MCF 10A (cell line): ENCODE results near the gene SOX5. TPM values are rescaled to one million over a fixed set of nuclear protein-coding genes. Genes with fewer than 3 reads are reported as not detected.

Experiments
- BruUV-seq: library from RNA; stranded (reverse); fragments of 400-500 nt; replicated peaks from 2 replicates; lab custom pipeline; 2021; lab: Mats Ljungman, UMichigan
- CTCF ChIA-PET: fragments of 300-600 bp; sonication (Branson Sonifier 250); formaldehyde crosslinking; extraction: SDS; loops from one replicate; lab custom pipeline; 2021; ENCODE audit warnings: antibody characterized with exemption, inconsistent platforms; lab: Yijun Ruan, JAX
- POLR2A ChIA-PET: fragments of 300-600, 350-650 bp; sonication (Branson Sonifier 250); formaldehyde crosslinking; extraction: SDS; loops from one replicate; lab custom pipeline; 2020; ENCODE audit warnings: antibody characterized with exemption, inconsistent platforms; lab: Yijun Ruan, JAX
- DNase-seq: peaks from one replicate; pipeline ENCODE4 v3.0.0-alpha.2; 2018; ENCODE audit not compliant: unreplicated experiment
- H3K27ac Mint-ChIP-seq: one replicate; pipeline ENCODE4 v1.8.0; 2022; ENCODE audit warnings: mild to moderate bottlenecking, low read depth, mixed read lengths; ENCODE audit not compliant: unreplicated experiment
- H3K27me3 Mint-ChIP-seq: one replicate; pipeline ENCODE4 v1.8.0; 2022; ENCODE audit warnings: mixed read lengths; ENCODE audit not compliant: insufficient read depth, unreplicated experiment
- H3K36me3 Mint-ChIP-seq: one replicate; pipeline ENCODE4 v1.8.0; 2022; ENCODE audit warnings: mild to moderate bottlenecking, moderate library complexity, mixed read lengths; ENCODE audit not compliant: insufficient read depth, unreplicated experiment
- H3K4me1 Mint-ChIP-seq: one replicate; pipeline ENCODE4 v1.8.0; 2022; ENCODE audit warnings: mixed read lengths; ENCODE audit not compliant: insufficient read depth, unreplicated experiment
- H3K4me3 Mint-ChIP-seq: one replicate; pipeline ENCODE4 v1.8.0; 2022; ENCODE audit warnings: mild to moderate bottlenecking, moderate library complexity, mixed read lengths; ENCODE audit not compliant: unreplicated experiment
- H3K9me3 Mint-ChIP-seq: one replicate; pipeline ENCODE4 v1.8.0; 2022; ENCODE audit warnings: mixed read lengths; ENCODE audit not compliant: unreplicated experiment
- CTCF ChIP-seq: fragments of 200-600 bp; IDR thresholded peaks from one replicate; pipeline ENCODE4 v1.8.0; 2022; ENCODE audit warnings: antibody characterized with exemption, mild to moderate bottlenecking; ENCODE audit not compliant: unreplicated experiment
- intact Hi-C: fragments of 100-400 bp; cut with micrococcal nuclease; formaldehyde crosslinking; loops from 2 replicates; pipeline ENCODE4 v1.14.1; 2022
- total RNA-seq: library from RNA; stranded (reverse); gene quantifications from 2 replicates; pipeline ENCODE4 v1.2.3, GENCODE V29; 2022

The SOX5 gene
- total RNA-seq, 1 experiment from 2014 or later: 0.91 TPM

- no peak overlapping the region for H3K27ac Mint-ChIP-seq
- H3K36me3 Mint-ChIP-seq: no peaks in the 10 kb centered on the region
- no TSS peak for BruUV-seq
- DNase-seq: no peak
- no peak for TF ChIP-seq CTCF
- H3K4me3 Mint-ChIP-seq: no peak overlapping the region
- ChIA-PET CTCF (no interaction called here), POLR2A (no interaction called here)
- H3K4me1 Mint-ChIP-seq: no peaks in the 10 kb centered on the region
- H3K9me3 Mint-ChIP-seq: no peaks in the 10 kb centered on the region
- intact Hi-C loops: no loop called here
- H3K27me3 Mint-ChIP-seq: peaks cover 8% of the 10 kb centered on the region
Observed at GRCh38 chr12:23630524-23630923, 318.9 kb downstream of the SOX5 start.

GRCh38 chr12:23628806-23629205, 320.7 kb downstream of the SOX5 start:
- TF ChIP-seq CTCF: no peak
- H3K27ac Mint-ChIP-seq: no peak overlapping the region
- CTCF ChIA-PET: interaction anchor here (0.6 to 0.7 kb wide), 2 partner anchors 211 to 312 kb away, joined by 3 read pairs; no protein-coding TSS in a partner anchor
- POLR2A ChIA-PET: interaction anchor here (0.7 kb wide), 1 partner anchor 70 kb away, joined by 3 read pairs; no protein-coding TSS in a partner anchor
- no peaks in the 10 kb centered on the region for H3K27me3 Mint-ChIP-seq
- no peak for DNase-seq
- BruUV-seq: no TSS peak
- H3K36me3 Mint-ChIP-seq: no peaks in the 10 kb centered on the region
- H3K9me3 Mint-ChIP-seq: no peaks in the 10 kb centered on the region
- H3K4me1 Mint-ChIP-seq: no peaks in the 10 kb centered on the region
- intact Hi-C loops: no loop called here
- H3K4me3 Mint-ChIP-seq: no peak overlapping the region

- Mint-ChIP-seq H3K36me3 (no peaks in the 10 kb centered on the region), H3K27me3 (no peaks in the 10 kb centered on the region), H3K9me3 (no peaks in the 10 kb centered on the region), H3K27ac (no peak overlapping the region), H3K4me3 (no peak overlapping the region), H3K4me1 (no peaks in the 10 kb centered on the region)
- BruUV-seq: no TSS peak
- no peak for DNase-seq
- intact Hi-C loops: no loop called here
- CTCF ChIA-PET: no interaction called here
- POLR2A ChIA-PET: no interaction called here
- no peak for TF ChIP-seq CTCF
Observed at GRCh38 chr12:23626791-23627190, 322.7 kb downstream of the SOX5 start.

- no peak for DNase-seq
- ChIA-PET CTCF (no interaction called here), POLR2A (interaction anchor here (0.7 kb wide), 1 partner anchor 26 kb away, joined by 3 read pairs; no protein-coding TSS in a partner anchor)
- Mint-ChIP-seq H3K27me3 (peaks cover 23% of the 10 kb centered on the region), H3K9me3 (no peaks in the 10 kb centered on the region), H3K4me1 (no peaks in the 10 kb centered on the region), H3K27ac (no peak overlapping the region), H3K4me3 (no peak overlapping the region), H3K36me3 (no peaks in the 10 kb centered on the region)
- no peak for TF ChIP-seq CTCF
- no TSS peak for BruUV-seq
- intact Hi-C loops: no loop called here
Observed at GRCh38 chr12:23621900-23622299, 327.6 kb downstream of the SOX5 start.
